Urinary bladder (tissue), 4 donors: ENCODE results near the gene ACTMAP. TPM values are rescaled to one million over a fixed set of nuclear protein-coding genes. Genes with fewer than 3 reads are reported as not detected.
"Not testable (repeated sequence)": the region's sequence is repeated elsewhere in the genome, so short reads cannot be mapped to it uniquely, and the experiment has no call there.

Experiments
- DNase-seq: peaks from one replicate; pipeline ENCODE4 v3.0.0-alpha.2; 2015; ENCODE audit errors: extremely low spot score
- H3K27ac ChIP-seq: one replicate; pipeline ENCODE4 v1.5.1; 2013; ENCODE audit warnings: low read depth, mild to moderate bottlenecking, moderate library complexity
- H3K36me3 ChIP-seq: one replicate; pipeline ENCODE4 v1.6.1; 2013; ENCODE audit warnings: mild to moderate bottlenecking, moderate library complexity; ENCODE audit not compliant: insufficient read depth
- H3K4me1 ChIP-seq: one replicate; pipeline ENCODE4 v1.6.1; 2013; ENCODE audit warnings: mild to moderate bottlenecking, moderate library complexity; ENCODE audit not compliant: insufficient read depth
- H3K4me3 ChIP-seq: one replicate; pipeline ENCODE4 v1.5.1; 2013; ENCODE audit warnings: low read depth, low read length
- WGBS: extraction: QIAGEN DNeasy Blood & Tissue Kit; methylation state at CpG from one replicate; pipeline ENCODE4 v1.1.7; 2013; 5-methylcytosine and 5-hydroxymethylcytosine counted together
- polyA plus RNA-seq: library from polyadenylated mRNA; stranded (reverse); fragments of 200-250 nt; gene quantifications from one replicate; pipeline ENCODE4 v1.2.3, GENCODE V29; 2013
- total RNA-seq: library from RNA; depleted of rRNA; stranded (reverse); fragments of >200 nt; gene quantifications from one replicate; pipeline ENCODE4 v1.2.3, GENCODE V29; 2014
- donor health status: healthy with polysubstance abuse.
- donor health status: healthy.

The ACTMAP gene
- total and polyA plus RNA-seq, 2 donors: 0.79 to 5.7 TPM

DNA sequence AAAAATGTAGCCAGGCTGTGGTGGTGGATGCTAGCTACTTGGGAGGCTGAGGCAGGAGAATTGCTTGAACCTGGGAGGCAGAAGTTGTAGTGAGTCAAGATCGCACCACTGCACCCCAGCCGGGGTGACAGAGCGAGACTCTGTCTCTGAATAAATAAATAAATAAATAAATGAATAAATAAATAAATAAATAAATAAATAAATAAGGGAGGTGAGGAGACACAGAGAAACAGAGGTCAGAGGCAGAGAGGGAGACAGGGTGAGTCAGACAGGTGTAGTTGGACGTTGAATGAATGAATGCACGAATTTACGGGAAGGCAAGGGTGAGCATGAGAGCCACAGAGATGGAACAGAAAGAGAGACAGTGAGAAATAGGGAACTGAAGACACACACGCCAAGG, 30.9 kb upstream of the ACTMAP start:
- H3K36me3 ChIP-seq: no peaks in the 10 kb centered on the region
- H3K4me1 ChIP-seq: no peaks in the 10 kb centered on the region
- H3K27ac ChIP-seq: no peak overlapping the region
- no peak overlapping the region for H3K4me3 ChIP-seq
- WGBS: 96% methylated on average over 7 of the region's 7 CpGs
- no peak for DNase-seq

DNA sequence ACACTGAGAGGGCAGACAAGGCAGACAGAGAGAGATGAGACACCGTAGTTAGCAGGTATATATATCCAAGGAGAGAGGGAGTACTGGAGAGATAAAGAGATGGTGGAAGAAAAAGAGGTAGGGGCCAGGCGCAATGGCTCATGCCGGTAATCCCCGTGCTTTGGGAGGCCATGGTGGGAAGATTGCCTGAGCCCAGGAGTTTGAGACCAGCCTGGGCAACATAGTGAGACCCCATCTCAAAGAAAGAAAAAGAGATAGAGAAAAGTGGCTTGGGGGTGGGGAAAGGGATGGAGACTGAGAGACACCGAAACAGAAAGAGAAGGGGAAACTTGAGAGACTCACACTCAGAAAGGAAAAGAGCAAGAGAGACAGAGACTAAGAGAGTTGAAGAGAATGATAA, 30.3 kb upstream of the ACTMAP start:
- Histone ChIP-seq H3K36me3 (no peaks in the 10 kb centered on the region), H3K27ac (no peak overlapping the region), H3K4me1 (no peaks in the 10 kb centered on the region), H3K4me3 (no peak overlapping the region)
- no peak for DNase-seq
- WGBS: 94% methylated on average over 5 of the region's 5 CpGs

DNA sequence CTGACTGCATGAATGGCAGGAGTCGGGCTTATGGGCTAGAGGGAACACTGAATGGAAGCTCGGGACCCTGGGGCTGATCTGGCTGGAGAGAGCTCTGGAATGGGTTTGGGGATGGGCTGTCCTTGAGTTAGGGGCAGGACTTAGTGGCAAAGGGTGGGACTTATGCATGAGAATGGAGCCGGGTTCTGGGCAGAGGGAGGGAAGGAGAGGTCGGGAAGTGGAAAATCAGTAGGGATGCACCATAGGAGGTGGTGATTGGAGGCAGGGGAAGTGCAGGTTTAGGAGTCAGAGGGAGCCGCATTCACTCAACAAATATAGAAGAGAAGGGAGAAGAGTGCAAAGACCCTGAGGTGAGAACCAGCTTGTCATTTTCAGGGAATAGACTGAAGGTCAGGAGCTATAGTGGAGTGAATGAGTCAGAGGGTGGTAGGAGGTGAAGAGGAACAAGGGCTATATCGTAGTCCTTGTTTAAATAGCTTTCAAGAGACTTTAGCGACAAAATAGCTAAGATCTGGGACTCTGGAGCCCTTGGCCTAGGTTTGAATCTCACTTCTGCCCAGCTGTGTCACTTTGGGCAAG, 28.5 kb upstream of the ACTMAP start:
- no peak for DNase-seq
- 7% methylated on average over 7 of the region's 7 CpGs for WGBS

DNA sequence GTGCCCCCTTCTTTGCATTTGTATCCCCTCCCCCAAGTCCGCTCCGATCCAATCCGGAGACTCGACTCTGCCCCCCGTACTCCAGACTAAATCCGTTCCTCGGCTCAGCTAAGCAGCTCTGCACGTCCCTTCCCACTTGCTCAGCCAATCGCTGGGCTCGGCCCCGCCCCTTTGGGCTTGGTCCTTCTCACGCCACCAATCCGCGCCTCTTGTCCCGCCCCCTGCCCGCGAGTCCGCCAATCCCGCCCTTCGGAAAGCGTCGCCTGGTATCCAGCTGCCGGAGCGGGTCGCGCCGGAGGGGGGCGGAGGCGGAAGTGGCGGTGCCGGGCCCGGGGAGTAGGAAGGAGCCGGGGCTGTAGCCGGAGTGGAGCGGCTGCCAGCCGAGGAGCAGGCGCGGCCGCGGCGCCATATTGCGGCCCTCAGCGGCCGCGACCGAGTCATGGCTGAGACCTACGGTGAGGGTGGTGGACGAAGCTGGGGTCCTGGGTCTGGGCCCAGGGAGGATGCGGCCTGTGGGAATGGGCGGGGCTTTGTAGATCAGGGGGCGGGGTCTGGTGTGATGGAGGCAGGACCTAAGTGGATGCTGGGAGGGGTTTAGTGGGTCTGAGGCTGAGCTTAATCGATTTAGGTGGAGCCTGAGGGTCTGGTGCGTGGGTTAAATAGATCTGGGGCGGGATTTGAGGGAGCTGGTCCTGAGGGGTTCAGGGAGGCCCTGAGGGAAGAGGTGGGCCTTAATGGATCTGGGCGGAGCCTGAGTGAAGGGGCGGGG, 27.8 kb upstream of the ACTMAP start, which contains the start of gene RAB4B:
Gene RAB4B, plus strand, starts transcription at position 311 of the 769 bp plus-strand sequence. Its CDS starts 129 bp downstream, at position 440.
- peak; percentile 99 for DNase-seq
- peak within 1 kb of the TSS; percentile 49 for H3K4me3 ChIP-seq
- H3K36me3 ChIP-seq: no peaks in the 10 kb centered on the region
- H3K4me1 ChIP-seq: no peaks in the 10 kb centered on the region
- peak within 1 kb of the TSS; percentile 97 for H3K27ac ChIP-seq
- under 1% methylated on average over 56 of the region's 56 CpGs for WGBS

More for the DNA sequence above, 28.5 kb upstream of the ACTMAP start:
- H3K4me3 ChIP-seq: peak overlapping the region; percentile 49
- no peak overlapping the region for H3K27ac ChIP-seq
- no peaks in the 10 kb centered on the region for H3K4me1 ChIP-seq
- no peaks in the 10 kb centered on the region for H3K36me3 ChIP-seq

DNA sequence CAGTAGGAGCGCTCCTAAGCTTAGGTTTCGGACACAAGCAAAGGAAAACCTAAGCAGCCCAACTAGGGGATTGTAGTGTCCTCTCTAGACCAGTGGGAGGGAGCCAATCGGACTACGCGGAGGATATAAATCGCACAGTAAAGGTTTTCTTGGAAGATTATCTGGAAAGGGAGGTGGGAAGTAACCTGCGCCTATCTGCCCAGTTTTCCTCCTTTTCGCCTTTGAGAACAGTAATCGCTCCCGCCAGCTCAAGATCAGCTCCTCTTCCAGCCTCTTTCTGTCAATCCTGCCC, 27.3 kb upstream of the ACTMAP start:
- H3K4me1 ChIP-seq: no peaks in the 10 kb centered on the region
- H3K36me3 ChIP-seq: no peaks in the 10 kb centered on the region
- under 1% methylated on average over 10 of the region's 10 CpGs for WGBS
- peak overlapping the region; percentile 79 for H3K27ac ChIP-seq
- peak overlapping the region; percentile 44 for H3K4me3 ChIP-seq
- DNase-seq: no peak

DNA sequence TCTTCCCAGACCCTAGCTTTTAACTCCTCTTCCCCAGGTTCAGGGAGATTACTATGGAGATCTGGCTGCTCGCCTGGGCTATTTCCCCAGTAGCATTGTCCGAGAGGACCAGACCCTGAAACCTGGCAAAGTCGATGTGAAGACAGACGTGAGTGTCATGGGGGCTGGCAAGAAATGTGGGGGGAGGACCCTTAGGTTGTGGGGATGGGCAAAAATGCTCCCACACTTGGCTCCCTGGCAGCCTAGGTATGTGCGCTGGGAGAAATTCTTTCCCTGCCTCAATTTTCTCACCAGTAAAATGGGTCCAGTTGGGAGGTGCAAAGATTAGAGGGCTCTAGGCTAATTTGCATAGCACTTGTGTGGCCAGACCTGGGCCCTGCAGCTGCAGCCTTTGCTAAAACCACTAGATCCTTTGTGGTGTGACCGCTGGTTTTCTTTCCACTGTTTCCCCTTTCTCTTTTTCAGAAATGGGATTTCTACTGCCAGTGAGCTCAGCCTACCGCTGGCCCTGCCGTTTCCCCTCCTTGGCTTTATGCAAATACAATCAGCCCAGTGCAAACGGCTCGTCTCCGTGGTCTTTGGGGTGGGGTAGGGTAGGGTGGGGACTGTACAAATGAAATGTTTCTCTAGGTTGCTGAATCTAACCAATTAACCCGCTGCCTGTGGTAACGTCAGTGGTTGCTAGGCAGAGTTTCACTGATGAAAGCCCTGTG, 26.8 kb upstream of the ACTMAP start:
- peak overlapping the region; percentile 79 for H3K27ac ChIP-seq
- H3K36me3 ChIP-seq: no peaks in the 10 kb centered on the region
- H3K4me3 ChIP-seq: peak overlapping the region; percentile 44
- WGBS: 10% methylated on average over 13 of the region's 13 CpGs
- no peaks in the 10 kb centered on the region for H3K4me1 ChIP-seq
- DNase-seq: peak; percentile 94

DNA sequence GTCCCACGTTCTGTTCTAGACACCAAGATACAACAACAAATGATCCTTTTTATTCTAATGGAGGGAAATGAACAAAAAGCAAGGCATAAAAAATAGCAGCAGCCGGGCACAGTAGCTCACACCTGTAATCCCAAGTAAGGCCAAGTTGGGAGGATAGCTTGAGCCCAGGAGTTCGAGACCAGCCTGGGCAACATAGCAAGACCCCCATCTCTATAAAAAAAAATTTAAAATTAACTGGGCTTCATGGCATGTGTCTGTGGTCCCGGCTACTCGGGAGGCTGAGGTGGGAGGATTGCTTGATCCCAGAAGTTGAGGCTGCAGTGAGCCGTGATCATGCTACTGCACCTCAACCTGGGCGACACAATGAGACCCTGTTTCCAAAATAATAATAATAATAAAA, 26.1 kb upstream of the ACTMAP start:
- no peak overlapping the region for H3K27ac ChIP-seq
- H3K4me1 ChIP-seq: no peaks in the 10 kb centered on the region
- H3K36me3 ChIP-seq: no peaks in the 10 kb centered on the region
- no peak overlapping the region for H3K4me3 ChIP-seq
- DNase-seq: no peak
- 78% methylated on average over 7 of the region's 7 CpGs for WGBS

DNA sequence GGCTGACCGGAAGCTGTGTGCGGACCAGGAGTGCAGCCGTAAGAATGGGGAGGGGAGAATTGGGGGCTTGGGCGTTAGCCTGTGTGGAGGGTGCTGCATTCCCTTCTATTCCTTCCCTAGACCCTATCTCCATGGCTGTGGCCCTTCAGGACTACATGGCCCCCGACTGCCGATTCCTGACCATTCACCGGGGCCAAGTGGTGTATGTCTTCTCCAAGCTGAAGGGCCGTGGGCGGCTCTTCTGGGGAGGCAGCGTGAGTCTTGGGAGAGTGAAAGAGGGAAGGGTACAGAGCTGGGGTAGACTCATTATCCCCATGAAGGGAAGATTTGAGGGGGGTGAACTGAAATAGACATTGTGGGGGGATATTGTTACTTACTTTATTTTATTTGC, 25.4 kb upstream of the ACTMAP start:
- DNase-seq: no peak
- Histone ChIP-seq H3K4me3 (no peak overlapping the region), H3K27ac (no peak overlapping the region), H3K36me3 (no peaks in the 10 kb centered on the region), H3K4me1 (no peaks in the 10 kb centered on the region)
- WGBS: 90% methylated on average over 10 of the region's 10 CpGs

DNA sequence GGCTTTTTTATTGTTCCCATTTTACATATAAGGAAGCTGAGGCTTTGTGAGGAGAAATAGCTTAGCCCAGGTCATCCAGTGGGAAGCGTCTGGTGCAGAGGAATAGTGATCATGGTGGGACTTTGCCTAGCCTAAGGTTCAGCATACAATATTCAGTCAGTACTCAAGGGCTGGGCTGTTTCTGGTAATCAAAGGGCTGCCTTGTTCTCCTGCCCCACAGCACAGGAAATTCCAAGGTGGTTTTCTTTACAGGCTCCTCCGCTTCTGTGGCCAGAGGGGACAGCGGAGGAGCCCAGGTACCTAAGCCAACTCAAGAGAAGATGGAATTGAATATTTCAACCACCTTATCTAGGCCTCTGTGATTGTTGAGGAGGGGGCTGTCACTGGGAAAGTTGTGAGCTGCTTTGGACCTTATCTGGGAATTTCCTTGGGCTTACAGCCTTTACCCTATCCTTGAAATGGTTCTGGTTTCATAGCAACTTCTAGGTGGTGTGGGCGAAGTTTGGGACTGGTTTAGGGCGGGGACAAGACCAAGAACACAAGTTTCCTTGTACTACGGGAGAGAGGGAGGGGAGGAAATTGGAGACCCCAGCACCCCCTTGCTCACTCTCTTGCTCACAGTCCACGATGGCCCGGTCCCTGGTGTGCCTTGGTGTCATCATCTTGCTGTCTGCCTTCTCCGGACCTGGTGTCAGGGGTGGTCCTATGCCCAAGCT, 24.8 kb upstream of the ACTMAP start, which contains the start of gene MIA:
Gene MIA, plus strand, starts transcription at position 606 of the 716 bp plus-strand sequence. Its CDS starts 22 bp downstream, at position 628.
- WGBS: 85% methylated on average over 9 of the region's 9 CpGs
- no peak for DNase-seq
- Histone ChIP-seq H3K4me3 (no peak within 1 kb of the TSS), H3K4me1 (no peaks in the 10 kb centered on the region), H3K27ac (no peak within 1 kb of the TSS), H3K36me3 (no peaks in the 10 kb centered on the region)

DNA sequence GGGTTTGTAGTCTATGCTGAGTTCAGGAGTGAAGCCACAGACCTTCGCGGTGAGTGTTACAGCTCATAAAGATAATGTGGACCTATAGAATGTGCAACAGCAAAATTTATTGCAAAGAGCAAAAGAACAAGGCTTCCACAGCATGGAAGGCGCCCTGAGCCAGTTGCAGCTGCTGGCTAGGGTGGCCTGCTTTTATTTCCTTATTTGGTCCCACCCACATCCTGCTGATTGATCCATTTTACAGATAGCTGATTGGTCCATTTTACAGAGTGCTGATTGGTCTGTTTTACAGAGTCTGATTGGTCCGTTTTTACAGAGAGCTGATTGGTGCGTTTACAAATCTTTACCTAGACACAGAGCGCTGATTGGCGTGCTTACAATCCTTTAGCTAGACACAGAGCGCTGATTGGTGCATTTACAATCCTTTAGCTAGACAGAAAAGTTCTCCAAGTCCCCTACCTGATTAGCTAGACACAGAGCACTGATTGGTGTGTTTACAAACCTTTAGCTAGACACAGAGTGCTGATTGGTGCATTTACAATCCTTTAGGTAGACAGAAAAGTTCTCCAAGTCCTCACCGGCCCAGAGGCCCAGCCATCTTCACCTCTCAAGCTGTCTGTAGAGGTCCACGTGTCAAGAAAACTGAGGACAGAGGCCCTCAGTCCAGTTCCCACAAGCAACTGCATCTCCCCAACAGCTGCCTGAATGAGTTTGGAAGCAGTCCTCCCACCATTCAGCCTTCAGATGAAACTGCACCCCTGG, 21.0 kb upstream of the ACTMAP start:
- H3K36me3 ChIP-seq, H3K4me1 ChIP-seq, H3K4me3 ChIP-seq, H3K27ac ChIP-seq, DNase-seq: not testable (repeated sequence)
- 77% methylated on average over 10 of the region's 10 CpGs for WGBS

DNA sequence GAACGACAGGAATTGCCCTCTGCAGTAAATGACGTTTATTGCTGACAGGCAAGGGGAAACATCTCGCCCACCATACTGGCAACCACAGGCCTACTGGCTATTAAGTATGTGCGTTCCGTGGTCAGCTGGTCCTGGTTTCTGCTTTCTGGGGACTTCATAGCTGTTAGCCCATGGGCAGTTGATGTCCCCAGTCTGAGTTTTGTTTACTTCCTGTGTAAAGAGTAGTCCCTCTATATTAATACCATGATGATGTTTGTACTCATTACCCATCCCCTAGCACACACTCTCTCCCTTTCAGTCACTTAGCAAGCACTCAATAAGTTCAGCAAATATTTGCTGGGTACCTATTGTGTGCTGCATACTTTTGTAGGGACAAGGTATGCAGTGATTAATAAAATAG, 18.6 kb upstream of the ACTMAP start:
- H3K4me3 ChIP-seq: no peak overlapping the region
- H3K4me1 ChIP-seq: no peaks in the 10 kb centered on the region
- WGBS: 75% methylated on average over 5 of the region's 5 CpGs
- H3K27ac ChIP-seq: no peak overlapping the region
- no peaks in the 10 kb centered on the region for H3K36me3 ChIP-seq
- DNase-seq: no peak

DNA sequence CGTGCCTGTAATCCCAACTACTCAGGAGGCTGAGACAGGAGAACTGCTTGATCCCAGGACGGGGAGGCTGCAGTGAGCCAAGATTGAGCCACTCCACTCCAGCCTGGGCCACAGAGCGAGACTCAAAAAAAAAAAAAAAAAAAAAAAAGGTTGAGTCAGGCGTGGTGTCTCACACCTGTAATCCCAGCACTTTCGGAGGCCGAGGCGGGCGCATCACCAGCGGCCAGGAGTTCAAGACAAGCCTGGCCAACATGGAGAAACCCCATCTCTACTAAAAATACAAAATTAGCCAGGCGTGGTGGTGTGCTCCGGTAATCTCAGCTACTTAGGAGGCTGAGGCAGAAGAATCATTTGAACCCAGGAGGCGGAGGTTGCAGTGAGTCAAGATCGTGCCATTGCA, 16.1 kb upstream of the ACTMAP start:
- DNase-seq, H3K27ac ChIP-seq, H3K36me3 ChIP-seq, H3K4me1 ChIP-seq, H3K4me3 ChIP-seq: not testable (repeated sequence)
- WGBS: 97% methylated on average over 13 of the region's 13 CpGs

DNA sequence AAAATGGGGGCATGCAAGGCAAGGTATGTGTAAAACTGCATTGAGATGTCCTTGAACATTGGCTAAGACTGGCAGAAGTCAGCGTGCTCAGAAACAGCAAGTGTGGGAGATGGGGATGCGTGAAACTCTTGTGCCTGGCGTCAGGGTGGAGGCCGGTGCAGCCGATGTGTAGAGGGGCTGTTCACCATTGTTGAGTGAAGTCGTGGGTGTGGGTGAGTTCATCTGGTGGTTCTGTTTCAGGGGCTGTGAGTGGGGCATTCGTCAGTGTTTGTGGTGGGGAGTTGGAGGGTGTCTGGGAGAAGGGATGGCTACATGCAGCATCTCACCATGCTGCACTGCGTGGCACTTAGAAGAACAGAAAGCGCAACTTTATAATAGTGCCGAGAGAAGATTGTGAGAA, 13.7 kb upstream of the ACTMAP start:
- Histone ChIP-seq H3K36me3 (peaks cover 6% of the 10 kb centered on the region), H3K27ac (no peak overlapping the region), H3K4me1 (no peaks in the 10 kb centered on the region), H3K4me3 (no peak overlapping the region)
- WGBS: 90% methylated on average over 10 of the region's 10 CpGs
- DNase-seq: no peak
